HG03066 (cell line): ENCODE results near the gene XPR1.

ENCODE experiments used
- ATAC-seq: cut with Tn5 transposase; IDR thresholded peaks from one replicate; pipeline ENCODE4 v1.9.1; 2021; ENCODE audit warnings: low read depth; ENCODE audit not compliant: unreplicated experiment

XPR1 gene

DNA sequence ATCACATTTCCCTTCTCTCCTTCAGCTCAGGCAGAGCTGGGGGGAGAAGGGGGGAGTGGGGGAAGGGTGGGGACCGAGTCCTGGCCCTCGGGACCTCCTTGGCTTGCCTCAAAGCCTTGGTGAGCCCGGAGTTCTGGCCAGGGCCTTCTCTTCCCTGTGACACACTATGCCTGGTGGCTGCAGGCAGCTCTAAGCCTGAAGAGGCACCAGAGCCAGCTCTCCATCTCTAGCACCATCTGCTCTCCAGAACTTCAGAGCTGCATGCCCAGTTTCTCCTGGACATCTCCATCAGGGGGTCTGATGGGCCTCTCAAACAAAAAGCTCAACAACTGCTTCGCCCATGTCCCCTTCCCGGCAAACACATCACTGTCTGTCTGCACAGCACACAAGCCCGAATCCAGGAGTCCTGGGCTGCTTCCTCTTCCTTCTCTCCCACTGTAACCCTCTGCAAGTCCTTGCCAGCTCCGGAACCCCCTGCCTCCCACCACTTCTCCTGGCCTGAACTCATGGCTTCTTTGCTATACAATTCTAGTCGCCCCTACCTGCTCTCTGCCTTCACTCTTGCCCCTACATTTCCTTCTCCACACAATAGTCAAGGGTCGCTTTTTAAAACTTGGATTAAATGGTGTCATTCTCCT is 307.4 kb downstream of the XPR1 start:
- no peak for ATAC-seq

DNA sequence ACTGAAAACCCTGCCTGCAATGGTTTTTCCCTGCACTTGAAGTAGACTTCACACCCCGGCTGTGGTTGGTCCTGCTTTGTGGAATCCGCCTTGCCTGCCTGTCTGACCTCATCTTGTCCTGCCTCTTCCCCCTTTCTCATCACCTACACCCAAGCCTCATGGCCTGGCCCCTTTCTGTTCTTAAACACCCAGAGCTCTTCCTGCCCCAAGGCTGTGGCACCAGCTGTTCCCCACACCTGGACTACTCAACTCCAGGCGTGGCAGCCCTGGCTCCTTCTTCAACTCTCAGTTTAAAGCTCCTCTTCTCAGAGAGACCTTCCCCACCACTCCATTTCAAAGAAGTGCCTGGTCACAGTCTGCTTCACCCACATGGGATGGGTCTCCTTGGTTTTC is 307.9 kb downstream of the XPR1 start:
- ATAC-seq: no peak
